DOHH2 (cell line): ENCODE data around the gene ASAP2.

Experiments
- EZH2phosphoT487 ChIP-seq: fragments of 200-600 bp; sonication (generic); IDR thresholded peaks from 2 replicates; pipeline ENCODE4 v1.6.1; 2017; ENCODE audit warnings: borderline replicate concordance, mild to moderate bottlenecking, antibody characterized with exemption, low read length, moderate library complexity, mixed read lengths
- TF ChIP-seq, protein P1 (sequence below): fragments of 200-600 bp; sonication (generic); IDR thresholded peaks from one replicate; pipeline ENCODE4 v1.5.1; 2014; ENCODE audit warnings: antibody characterized with exemption, mild to moderate bottlenecking, low read depth, low read length; ENCODE audit not compliant: poor library complexity, severe bottlenecking

GRCh38 chr2:9337901-9338300 is 131.3 kb downstream of the ASAP2 start:
- TF ChIP-seq, protein P1, sequence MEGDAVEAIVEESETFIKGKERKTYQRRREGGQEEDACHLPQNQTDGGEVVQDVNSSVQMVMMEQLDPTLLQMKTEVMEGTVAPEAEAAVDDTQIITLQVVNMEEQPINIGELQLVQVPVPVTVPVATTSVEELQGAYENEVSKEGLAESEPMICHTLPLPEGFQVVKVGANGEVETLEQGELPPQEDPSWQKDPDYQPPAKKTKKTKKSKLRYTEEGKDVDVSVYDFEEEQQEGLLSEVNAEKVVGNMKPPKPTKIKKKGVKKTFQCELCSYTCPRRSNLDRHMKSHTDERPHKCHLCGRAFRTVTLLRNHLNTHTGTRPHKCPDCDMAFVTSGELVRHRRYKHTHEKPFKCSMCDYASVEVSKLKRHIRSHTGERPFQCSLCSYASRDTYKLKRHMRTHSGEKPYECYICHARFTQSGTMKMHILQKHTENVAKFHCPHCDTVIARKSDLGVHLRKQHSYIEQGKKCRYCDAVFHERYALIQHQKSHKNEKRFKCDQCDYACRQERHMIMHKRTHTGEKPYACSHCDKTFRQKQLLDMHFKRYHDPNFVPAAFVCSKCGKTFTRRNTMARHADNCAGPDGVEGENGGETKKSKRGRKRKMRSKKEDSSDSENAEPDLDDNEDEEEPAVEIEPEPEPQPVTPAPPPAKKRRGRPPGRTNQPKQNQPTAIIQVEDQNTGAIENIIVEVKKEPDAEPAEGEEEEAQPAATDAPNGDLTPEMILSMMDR = no peak
- no peak for TF ChIP-seq EZH2phosphoT487
